NB4 (cell line): ENCODE results near the gene SPDL1.
A peak's percentile ranks its signal among the peaks of the same experiment; 100 is the strongest.

ENCODE experiments used
- DNase-seq: peaks from one replicate; pipeline ENCODE4 v3.0.0; 2010; ENCODE audit warnings: low read depth
- H3K4me3 ChIP-seq: one replicate; pipeline ENCODE4 v1.5.1; 2011; ENCODE audit warnings: mild to moderate bottlenecking, low read depth, low read length, moderate library complexity
- MYC ChIP-seq: IDR thresholded peaks from 2 replicates; pipeline ENCODE4 v1.6.1; 2011; ENCODE audit warnings: low read depth, low read length
- POLR2A ChIP-seq: IDR thresholded peaks from 2 replicates; pipeline ENCODE4 v1.6.1; 2011; ENCODE audit warnings: mild to moderate bottlenecking; ENCODE audit not compliant: insufficient read length; ENCODE audit errors: extremely low read depth
- TF ChIP-seq, protein P1 (sequence below): IDR thresholded peaks from one replicate; pipeline ENCODE4 v1.5.1; 2012; ENCODE audit warnings: low read depth, low read length
- TF ChIP-seq, protein P2 (sequence below): IDR thresholded peaks from 2 replicates; pipeline ENCODE4 v1.6.1; 2011; ENCODE audit warnings: low read depth, low read length

SPDL1 gene

GRCh38 chr5:169544264-169544950 lies 39.2 kb upstream of the SPDL1 start:
- TF ChIP-seq POLR2A (no peak), MYC (no peak)
- TF ChIP-seq, protein P1, sequence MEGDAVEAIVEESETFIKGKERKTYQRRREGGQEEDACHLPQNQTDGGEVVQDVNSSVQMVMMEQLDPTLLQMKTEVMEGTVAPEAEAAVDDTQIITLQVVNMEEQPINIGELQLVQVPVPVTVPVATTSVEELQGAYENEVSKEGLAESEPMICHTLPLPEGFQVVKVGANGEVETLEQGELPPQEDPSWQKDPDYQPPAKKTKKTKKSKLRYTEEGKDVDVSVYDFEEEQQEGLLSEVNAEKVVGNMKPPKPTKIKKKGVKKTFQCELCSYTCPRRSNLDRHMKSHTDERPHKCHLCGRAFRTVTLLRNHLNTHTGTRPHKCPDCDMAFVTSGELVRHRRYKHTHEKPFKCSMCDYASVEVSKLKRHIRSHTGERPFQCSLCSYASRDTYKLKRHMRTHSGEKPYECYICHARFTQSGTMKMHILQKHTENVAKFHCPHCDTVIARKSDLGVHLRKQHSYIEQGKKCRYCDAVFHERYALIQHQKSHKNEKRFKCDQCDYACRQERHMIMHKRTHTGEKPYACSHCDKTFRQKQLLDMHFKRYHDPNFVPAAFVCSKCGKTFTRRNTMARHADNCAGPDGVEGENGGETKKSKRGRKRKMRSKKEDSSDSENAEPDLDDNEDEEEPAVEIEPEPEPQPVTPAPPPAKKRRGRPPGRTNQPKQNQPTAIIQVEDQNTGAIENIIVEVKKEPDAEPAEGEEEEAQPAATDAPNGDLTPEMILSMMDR: no peak
- TF ChIP-seq, protein P2, sequence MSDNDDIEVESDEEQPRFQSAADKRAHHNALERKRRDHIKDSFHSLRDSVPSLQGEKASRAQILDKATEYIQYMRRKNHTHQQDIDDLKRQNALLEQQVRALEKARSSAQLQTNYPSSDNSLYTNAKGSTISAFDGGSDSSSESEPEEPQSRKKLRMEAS: no peak
- DNase-seq: no peak
- no peak overlapping the region for H3K4me3 ChIP-seq

DNA sequence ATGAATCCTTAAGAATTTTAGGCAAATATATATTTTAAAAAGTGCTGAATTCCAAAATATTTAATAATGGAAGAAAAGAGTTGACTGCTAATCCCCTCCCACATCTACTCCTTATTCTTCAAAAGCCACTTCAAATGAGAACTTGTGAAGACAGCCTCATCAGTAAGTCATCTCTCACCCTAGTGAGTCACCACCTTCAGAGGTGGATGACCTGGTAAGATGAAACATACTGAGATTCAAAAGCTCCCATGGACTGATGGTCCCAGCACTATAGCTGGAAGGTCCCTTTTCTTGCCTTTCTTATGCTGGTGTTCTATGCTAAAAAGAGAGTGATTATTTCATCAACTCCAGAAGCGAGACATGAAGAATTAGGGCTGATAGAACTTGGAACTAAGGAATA lies 37.8 kb upstream of the SPDL1 start:
- H3K4me3 ChIP-seq: no peak overlapping the region
- TF ChIP-seq POLR2A (no peak), MYC (no peak)
- TF ChIP-seq, protein P2: no peak
- TF ChIP-seq, protein P1: no peak
- DNase-seq: no peak

DNA sequence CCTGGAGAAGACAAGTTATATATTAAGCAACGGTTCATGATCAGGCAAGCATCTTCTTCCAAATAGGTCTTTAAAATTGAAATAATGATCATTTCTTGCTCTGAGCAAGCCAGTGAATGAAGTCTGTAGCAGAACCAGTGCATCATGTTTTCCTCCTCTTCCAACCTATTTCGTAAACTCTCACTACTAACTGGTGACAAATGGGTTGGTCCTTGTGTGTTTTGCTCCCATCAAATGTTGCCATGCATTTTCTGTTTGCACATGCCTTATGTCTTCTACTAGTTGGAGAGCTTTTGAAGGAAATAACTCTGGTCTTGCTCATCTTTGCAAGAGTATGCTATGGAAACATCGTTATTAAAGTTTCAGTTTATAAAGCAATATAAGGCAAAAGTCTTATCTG lies 37.2 kb upstream of the SPDL1 start:
- TF ChIP-seq, protein P2: no peak
- no peak for TF ChIP-seq MYC
- TF ChIP-seq POLR2A: no peak
- TF ChIP-seq, protein P1: no peak
- no peak overlapping the region for H3K4me3 ChIP-seq
- DNase-seq: no peak

DNA sequence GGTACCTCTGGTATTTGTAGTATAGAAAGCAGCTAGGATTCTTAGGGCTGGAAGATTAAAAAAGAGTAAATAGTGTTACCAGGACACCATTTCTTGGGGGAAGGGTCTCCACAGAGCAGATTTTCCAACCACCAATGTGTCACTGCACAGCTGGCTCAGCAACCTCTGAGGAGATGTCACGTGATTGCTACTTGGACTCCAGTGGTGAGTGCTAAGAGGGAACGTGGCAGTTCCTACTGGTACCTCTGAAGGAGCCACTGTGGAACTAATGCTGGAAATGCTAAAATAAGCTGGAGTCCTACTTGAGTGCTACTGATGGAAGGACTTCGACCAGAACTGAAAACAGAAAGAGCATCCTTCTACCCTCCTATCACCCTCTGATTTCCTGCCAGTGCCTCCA lies 36.1 kb upstream of the SPDL1 start:
- H3K4me3 ChIP-seq: no peak overlapping the region
- no peak for DNase-seq
- TF ChIP-seq, protein P1: no peak
- TF ChIP-seq MYC: no peak
- TF ChIP-seq, protein P2: no peak

GRCh38 chr5:169548315-169548714 lies 35.3 kb upstream of the SPDL1 start:
- H3K4me3 ChIP-seq: no peak overlapping the region
- TF ChIP-seq, protein P2: no peak
- TF ChIP-seq, protein P1: peak; percentile 12
- no peak for TF ChIP-seq MYC
- peak; percentile 33 for DNase-seq
